Ectodermal cell (in vitro differentiated cells): Measurements from ENCODE around the gene ADCK2.

ENCODE experiments used
- H3K27ac ChIP-seq: 2 replicates; pipeline ENCODE4 v1.7.0; 2013; ENCODE audit warnings: mild to moderate bottlenecking, low read depth, low read length; ENCODE audit not compliant: insufficient read depth, poor library complexity, severe bottlenecking
- H3K27me3 ChIP-seq: 2 replicates; pipeline ENCODE4 v1.7.0; 2013; ENCODE audit warnings: mild to moderate bottlenecking, low read length; ENCODE audit not compliant: insufficient read depth, control insufficient read depth, poor library complexity, severe bottlenecking
- H3K36me3 ChIP-seq: one replicate; pipeline ENCODE4 v1.7.0; 2013; ENCODE audit warnings: low read length; ENCODE audit not compliant: control insufficient read depth, insufficient read depth
- H3K4me1 ChIP-seq: one replicate; pipeline ENCODE4 v1.7.0; 2013; ENCODE audit warnings: low read length; ENCODE audit not compliant: control insufficient read depth, insufficient read depth
- H3K4me3 ChIP-seq: 2 replicates; pipeline ENCODE4 v1.7.0; 2013; ENCODE audit warnings: low read depth, low read length, control low read depth; ENCODE audit not compliant: insufficient read depth
- H3K9me3 ChIP-seq: 2 replicates; pipeline ENCODE4 v1.7.0; 2013; ENCODE audit warnings: mild to moderate bottlenecking, low read length, moderate library complexity; ENCODE audit not compliant: control insufficient read depth
- WGBS, 2 experiments: methylation state at CpG; one replicate each; pipeline ENCODE4 v1.1.7; 2013; ENCODE audit warnings: missing lambda C conversion rate in 2 of 2; 5-methylcytosine and 5-hydroxymethylcytosine counted together

The ADCK2 gene

GRCh38 chr7:140646931-140647647 is 25.7 kb upstream of the ADCK2 start:
- 30 to 37% methylated on average over 8 of the region's 8 CpGs for whole genome bisulfite sequencing, 2 experiments
- Histone ChIP-seq H3K27ac (peak overlapping the region; percentile 16), H3K4me1 (peaks cover 8% of the 10 kb centered on the region), H3K36me3 (no peaks in the 10 kb centered on the region), H3K9me3 (no peaks in the 10 kb centered on the region), H3K27me3 (peaks cover 5% of the 10 kb centered on the region), H3K4me3 (no peak overlapping the region)

- H3K27me3 ChIP-seq: no peaks in the 10 kb centered on the region
- no peak overlapping the region for H3K27ac ChIP-seq
- no peak overlapping the region for H3K4me3 ChIP-seq
- H3K9me3 ChIP-seq: no peaks in the 10 kb centered on the region
- H3K36me3 ChIP-seq: no peaks in the 10 kb centered on the region
- H3K4me1 ChIP-seq: peaks cover 8% of the 10 kb centered on the region
- WGBS, 2 experiments: 87 to 92% methylated on average over 6 of the region's 6 CpGs
Observed at GRCh38 chr7:140649556-140650205, 23.1 kb upstream of the ADCK2 start.

GRCh38 chr7:140650367-140650766 is 22.4 kb upstream of the ADCK2 start:
- Histone ChIP-seq H3K27ac (no peak overlapping the region), H3K4me3 (no peak overlapping the region), H3K36me3 (no peaks in the 10 kb centered on the region), H3K27me3 (no peaks in the 10 kb centered on the region), H3K4me1 (peaks cover 8% of the 10 kb centered on the region), H3K9me3 (no peaks in the 10 kb centered on the region)
- 92 to 93% methylated on average over 12 of the region's 12 CpGs for WGBS, 2 experiments

GRCh38 chr7:140653319-140654108 is 19.2 kb upstream of the ADCK2 start:
- Histone ChIP-seq H3K27ac (no peak overlapping the region), H3K4me3 (no peak overlapping the region), H3K4me1 (no peaks in the 10 kb centered on the region), H3K27me3 (no peaks in the 10 kb centered on the region), H3K36me3 (no peaks in the 10 kb centered on the region), H3K9me3 (no peaks in the 10 kb centered on the region)
- WGBS, 2 experiments: 40 to 41% methylated on average over 15 of the region's 15 CpGs

- H3K27me3 ChIP-seq: no peaks in the 10 kb centered on the region
- H3K9me3 ChIP-seq: no peaks in the 10 kb centered on the region
- 94 to 96% methylated on average over 2 of the region's 2 CpGs for WGBS, 2 experiments
- H3K36me3 ChIP-seq: no peaks in the 10 kb centered on the region
- no peak overlapping the region for H3K4me3 ChIP-seq
- no peaks in the 10 kb centered on the region for H3K4me1 ChIP-seq
- no peak overlapping the region for H3K27ac ChIP-seq
Observed at GRCh38 chr7:140654109-140654387, 18.7 kb upstream of the ADCK2 start.

GRCh38 chr7:140654661-140655060 is 18.1 kb upstream of the ADCK2 start:
- no peak overlapping the region for H3K27ac ChIP-seq
- no peaks in the 10 kb centered on the region for H3K9me3 ChIP-seq
- H3K4me3 ChIP-seq: no peak overlapping the region
- H3K27me3 ChIP-seq: no peaks in the 10 kb centered on the region
- 90% methylated on average over 4 of the region's 4 CpGs for WGBS, 2 experiments
- H3K36me3 ChIP-seq: no peaks in the 10 kb centered on the region
- no peaks in the 10 kb centered on the region for H3K4me1 ChIP-seq

GRCh38 chr7:140655511-140656408 is 17.0 kb upstream of the ADCK2 start:
- 95 to 96% methylated on average over 16 of the region's 16 CpGs for WGBS, 2 experiments
- H3K4me1 ChIP-seq: no peaks in the 10 kb centered on the region
- no peaks in the 10 kb centered on the region for H3K27me3 ChIP-seq
- H3K27ac ChIP-seq: no peak overlapping the region
- H3K9me3 ChIP-seq: no peaks in the 10 kb centered on the region
- H3K36me3 ChIP-seq: no peaks in the 10 kb centered on the region
- no peak overlapping the region for H3K4me3 ChIP-seq

GRCh38 chr7:140656548-140657515 is 15.9 kb upstream of the ADCK2 start:
- no peaks in the 10 kb centered on the region for H3K9me3 ChIP-seq
- WGBS, 2 experiments: 88 to 92% methylated on average over 10 to 11 of the region's 11 CpGs
- H3K27ac ChIP-seq: no peak overlapping the region
- H3K27me3 ChIP-seq: no peaks in the 10 kb centered on the region
- H3K36me3 ChIP-seq: no peaks in the 10 kb centered on the region
- H3K4me1 ChIP-seq: no peaks in the 10 kb centered on the region
- H3K4me3 ChIP-seq: no peak overlapping the region

GRCh38 chr7:140657891-140658290 is 14.9 kb upstream of the ADCK2 start:
- no peaks in the 10 kb centered on the region for H3K36me3 ChIP-seq
- 94 to 95% methylated on average over 9 of the region's 9 CpGs for WGBS, 2 experiments
- no peaks in the 10 kb centered on the region for H3K27me3 ChIP-seq
- no peak overlapping the region for H3K4me3 ChIP-seq
- H3K4me1 ChIP-seq: no peaks in the 10 kb centered on the region
- H3K27ac ChIP-seq: no peak overlapping the region
- H3K9me3 ChIP-seq: no peaks in the 10 kb centered on the region
